Right lobe of liver (tissue), 6 donors: ENCODE results near the gene MTIF3. TPM values are rescaled to one million over a fixed set of nuclear protein-coding genes. Genes with fewer than 3 reads are reported as not detected.

Experiments
- ATAC-seq, 4 donors: fragments of 200-7000 bp; cut with Tn5 transposase; one replicate each; pipeline ENCODE4 v1.9.1; 2020; ENCODE audit warnings: mild to moderate bottlenecking in 4 of 4, moderate library complexity in 4 of 4
- DNase-seq, 3 donors: peaks; one replicate each; pipeline ENCODE4 v3.0.0-alpha.2; 2020
- H3K27ac ChIP-seq, 3 donors: fragments of 200-600 bp; one replicate each; pipeline ENCODE4 v1.8.0; 2022
- H3K27me3 ChIP-seq, 2 donors: fragments of 200-600 bp; one replicate each; pipeline ENCODE4 v1.8.0; 2022
- H3K36me3 ChIP-seq, 4 donors: fragments of 200-600 bp; sonication (generic) in 1 of 4; one replicate each; pipeline versions ENCODE4 v1.5.1 to v1.8.0; 2017 to 2022; ENCODE audit warnings: control low read depth in 1 of 4
- H3K4me1 ChIP-seq, 4 donors: fragments of 200-600 bp; sonication (generic) in 1 of 4; one replicate each; pipeline versions ENCODE4 v1.5.1 to v1.8.0; 2017 to 2022; ENCODE audit warnings: control low read depth in 1 of 4
- H3K4me3 ChIP-seq, 3 donors: fragments of 200-600 bp; one replicate each; pipeline ENCODE4 v1.8.0; 2022
- H3K9me3 ChIP-seq, 4 donors: fragments of 200-600 bp; sonication (generic) in 1 of 4; one replicate each; pipeline versions ENCODE4 v1.5.1 to v1.8.0; 2017 to 2022; ENCODE audit warnings: control low read depth in 1 of 4
- POLR2A ChIP-seq: fragments of 450-650 bp; IDR thresholded peaks from one replicate; pipeline ENCODE4 v1.6.1; 2017; ENCODE audit warnings: antibody characterized with exemption, mild to moderate bottlenecking
- WGBS: methylation state at CpG from one replicate; pipeline ENCODE4 v1.1.6; 2018; ENCODE audit warnings: low coverage, low lambda C conversion rate; ENCODE audit not compliant: insufficient coverage; ENCODE audit errors: missing lambda C conversion rate; 5-methylcytosine and 5-hydroxymethylcytosine counted together
- intact Hi-C, 2 donors: fragments of 100-400 bp; cut with DNase I; formaldehyde crosslinking; loops; one replicate each; pipeline versions ENCODE4 v1.11.2 to v1.14.1; 2022
- total RNA-seq, 6 experiments: library from RNA; depleted of rRNA in 2 of 6; stranded (reverse); fragments of >200 nt in 2 of 6; fragmentation: NEBNext Ultra II Directional in 3 of 6; extraction: Animal tissue kit (Norgen Biotek cat#: 25700) in 3 of 6; gene quantifications; one replicate each; pipeline versions ENCODE4 v1.1.0 to v1.2.4, GENCODE V29; 2016 to 2023
- TF ChIP-seq, protein P1 (sequence below), 4 donors: fragments of 200-600 bp in 3 of 4; fragments of 450-650 bp in 1 of 4; IDR thresholded peaks; one replicate each; pipeline versions ENCODE4 v1.5.1 to v1.8.0; 2016 to 2022; ENCODE audit warnings: antibody characterized with exemption in 4 of 4, mild to moderate bottlenecking in 2 of 4
- donor health status: DM: no; HTN: yes; CAD: no.
- donor health status: DM: no; HTN: no; CAD: no.
- donor health status: DM: no; HTN: no; CAD: no.
- donor health status: DM: no; HTN: yes; CAD: no.
- donor health status: DM: no; HTN: yes; CAD: no.

The MTIF3 gene
- total RNA-seq, 6 experiments from 2014 or later, result 26.5 to 46.0 (median 32.0) TPM

DNA sequence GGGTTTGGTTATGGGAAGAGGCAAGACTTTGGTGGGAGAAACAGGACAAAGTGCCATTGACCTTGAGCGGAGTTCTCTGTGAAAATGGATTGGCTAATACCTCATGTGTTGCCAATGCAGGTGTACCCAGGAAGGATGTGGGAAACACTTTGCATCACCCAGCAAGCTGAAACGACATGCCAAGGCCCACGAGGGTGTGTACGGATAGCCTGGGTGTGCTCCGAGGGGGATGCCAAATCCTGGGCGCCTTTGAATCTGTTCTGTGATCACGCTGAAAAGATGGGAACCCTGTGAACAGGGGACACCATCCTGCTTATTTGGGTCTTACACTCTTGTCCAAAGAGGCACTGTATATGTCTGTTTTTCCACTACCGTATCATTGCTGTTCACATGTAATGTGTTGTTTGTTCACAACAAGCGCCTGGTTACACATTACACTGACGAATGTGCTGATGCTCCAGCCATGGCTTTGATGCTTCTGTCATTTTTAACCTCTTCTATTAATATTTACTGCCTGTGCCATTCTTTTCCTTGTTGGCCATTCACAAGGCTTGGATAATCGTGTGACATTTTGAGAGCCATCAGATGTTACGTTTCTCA is 17.7 kb downstream of the MTIF3 start:
- DNase-seq (no peak), ATAC-seq (peak; percentile 24 to 38 (median 32))
- peaks cover 0 to 70% (median 36%) of the 10 kb centered on the region in 4 donors for H3K36me3 ChIP-seq
- intact Hi-C loops, result no loop called here
- no peak overlapping the region for H3K4me3 ChIP-seq
- no peak overlapping the region for H3K27ac ChIP-seq
- H3K4me1 ChIP-seq, result no peaks in the 10 kb centered on the region
- no peaks in the 10 kb centered on the region for H3K27me3 ChIP-seq
- 66% methylated on average over 6 of the region's 12 CpGs for WGBS
- TF ChIP-seq, protein P1, sequence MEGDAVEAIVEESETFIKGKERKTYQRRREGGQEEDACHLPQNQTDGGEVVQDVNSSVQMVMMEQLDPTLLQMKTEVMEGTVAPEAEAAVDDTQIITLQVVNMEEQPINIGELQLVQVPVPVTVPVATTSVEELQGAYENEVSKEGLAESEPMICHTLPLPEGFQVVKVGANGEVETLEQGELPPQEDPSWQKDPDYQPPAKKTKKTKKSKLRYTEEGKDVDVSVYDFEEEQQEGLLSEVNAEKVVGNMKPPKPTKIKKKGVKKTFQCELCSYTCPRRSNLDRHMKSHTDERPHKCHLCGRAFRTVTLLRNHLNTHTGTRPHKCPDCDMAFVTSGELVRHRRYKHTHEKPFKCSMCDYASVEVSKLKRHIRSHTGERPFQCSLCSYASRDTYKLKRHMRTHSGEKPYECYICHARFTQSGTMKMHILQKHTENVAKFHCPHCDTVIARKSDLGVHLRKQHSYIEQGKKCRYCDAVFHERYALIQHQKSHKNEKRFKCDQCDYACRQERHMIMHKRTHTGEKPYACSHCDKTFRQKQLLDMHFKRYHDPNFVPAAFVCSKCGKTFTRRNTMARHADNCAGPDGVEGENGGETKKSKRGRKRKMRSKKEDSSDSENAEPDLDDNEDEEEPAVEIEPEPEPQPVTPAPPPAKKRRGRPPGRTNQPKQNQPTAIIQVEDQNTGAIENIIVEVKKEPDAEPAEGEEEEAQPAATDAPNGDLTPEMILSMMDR (IDR thresholded peaks at IDR 0.05), result no peak
- TF ChIP-seq POLR2A, result no peak
- no peaks in the 10 kb centered on the region for H3K9me3 ChIP-seq

DNA sequence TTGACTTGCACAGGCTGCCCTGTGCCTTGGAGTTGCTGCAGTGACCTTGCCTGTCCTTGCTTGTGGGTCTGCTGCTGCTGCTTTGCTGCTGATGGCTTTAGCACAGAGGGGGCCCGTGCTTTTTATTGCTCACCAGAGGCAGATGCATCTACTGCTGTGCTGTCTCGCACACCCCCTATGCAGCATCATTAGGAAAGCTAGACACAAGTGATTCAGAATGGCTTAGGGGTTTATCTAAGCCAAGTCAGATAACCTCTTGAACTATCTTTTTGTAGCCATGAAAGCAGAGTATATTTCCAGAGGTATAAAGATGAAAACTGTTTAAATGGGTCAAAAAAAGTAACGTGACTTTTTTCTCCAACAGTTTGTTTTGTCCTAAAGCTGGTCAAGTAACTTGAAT is 18.2 kb downstream of the MTIF3 start:
- intact Hi-C loops, result no loop called here
- WGBS, result 76% methylated on average over 3 of the region's 3 CpGs
- TF ChIP-seq POLR2A, result no peak
- TF ChIP-seq, protein P1 (IDR thresholded peaks at IDR 0.05), result no peak

DNA sequence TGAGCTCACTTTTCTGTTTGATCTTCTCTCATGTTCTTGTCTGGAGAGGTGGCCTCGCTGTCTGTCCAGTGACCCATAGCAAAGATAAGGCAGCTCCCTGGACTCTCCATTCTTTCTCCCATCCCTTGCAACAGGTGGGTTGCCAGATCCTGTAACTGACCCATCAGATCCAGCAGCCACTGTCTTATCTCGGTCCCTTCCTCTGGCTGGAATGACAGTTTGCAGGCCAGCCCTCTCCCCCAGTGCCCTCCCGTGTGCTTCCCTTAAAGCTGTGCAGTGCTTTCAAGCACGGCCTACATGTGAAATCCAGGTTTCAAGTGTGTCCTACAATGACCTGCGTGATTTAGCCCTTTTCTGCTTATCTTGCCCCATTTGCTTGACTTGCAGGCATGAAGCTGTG is 22.2 kb downstream of the MTIF3 start:
- ATAC-seq (no peak), DNase-seq (no peak)
- intact Hi-C loops, result no loop called here
- Histone ChIP-seq H3K27ac (no peak overlapping the region), H3K27me3 (no peaks in the 10 kb centered on the region), H3K4me3 (no peak overlapping the region), H3K4me1 (peaks cover 0 to 17% (median 8%) of the 10 kb centered on the region in 4 donors), H3K36me3 (peaks cover 0 to 39% (median 20%) of the 10 kb centered on the region in 4 donors), H3K9me3 (no peaks in the 10 kb centered on the region)
- no peak for TF ChIP-seq POLR2A
- TF ChIP-seq, protein P1 (IDR thresholded peaks at IDR 0.05), result no peak
- 91% methylated on average over 5 of the region's 5 CpGs for WGBS

More for the DNA sequence above, 18.2 kb downstream of the MTIF3 start:
- DNase-seq (no peak), ATAC-seq (no peak)
- Histone ChIP-seq H3K4me3 (no peak overlapping the region), H3K27me3 (no peaks in the 10 kb centered on the region), H3K4me1 (peaks cover 0 to 5% (median 0%) of the 10 kb centered on the region in 4 donors), H3K27ac (no peak overlapping the region), H3K9me3 (no peaks in the 10 kb centered on the region), H3K36me3 (peaks cover 0 to 70% (median 36%) of the 10 kb centered on the region in 4 donors)

DNA sequence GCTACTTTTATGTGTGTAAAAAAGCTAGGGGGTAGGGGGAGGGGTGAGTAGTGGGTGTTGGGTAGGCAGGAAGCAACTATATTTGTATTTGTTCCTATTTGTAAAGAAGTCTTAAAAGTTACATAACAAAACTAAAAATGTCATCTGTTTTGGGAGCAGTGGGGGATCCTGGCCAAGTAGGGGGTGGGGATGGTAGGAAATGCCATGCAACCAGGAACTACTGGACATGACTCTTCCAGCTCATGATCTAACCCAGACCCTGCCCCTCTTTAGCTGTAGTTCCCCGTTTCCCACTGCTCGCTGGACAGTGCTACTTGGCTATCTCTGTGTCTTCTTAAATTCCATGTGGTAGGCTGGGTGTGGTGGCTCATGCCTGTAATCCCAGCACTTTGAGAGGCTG is 22.7 kb downstream of the MTIF3 start:
- Histone ChIP-seq H3K27me3 (no peaks in the 10 kb centered on the region), H3K9me3 (no peaks in the 10 kb centered on the region), H3K4me1 (peaks cover 0 to 17% (median 8%) of the 10 kb centered on the region in 4 donors), H3K36me3 (peaks cover 0 to 33% (median 18%) of the 10 kb centered on the region in 4 donors), H3K27ac (no peak overlapping the region), H3K4me3 (no peak overlapping the region)
- ATAC-seq (peak in 1 of 4 donors; percentile 2), DNase-seq (no peak)
- intact Hi-C loops, result no loop called here
- WGBS, result 60% methylated on average over 2 of the region's 2 CpGs
- TF ChIP-seq POLR2A, result no peak
- TF ChIP-seq, protein P1 (IDR thresholded peaks at IDR 0.05), result no peak
